IPS DF 4.7 (cell line): Measurements from ENCODE around the gene HEPHL1.
"Not testable (repeated sequence)": the region's sequence is repeated elsewhere in the genome, so short reads cannot be mapped to it uniquely, and the experiment has no call there.

ENCODE experiments used
- DNase-seq: peaks from one replicate; pipeline ENCODE4 v3.0.0-alpha.2; 2013; ENCODE audit warnings: low spot score; ENCODE audit errors: extremely low read depth

The HEPHL1 gene

DNA sequence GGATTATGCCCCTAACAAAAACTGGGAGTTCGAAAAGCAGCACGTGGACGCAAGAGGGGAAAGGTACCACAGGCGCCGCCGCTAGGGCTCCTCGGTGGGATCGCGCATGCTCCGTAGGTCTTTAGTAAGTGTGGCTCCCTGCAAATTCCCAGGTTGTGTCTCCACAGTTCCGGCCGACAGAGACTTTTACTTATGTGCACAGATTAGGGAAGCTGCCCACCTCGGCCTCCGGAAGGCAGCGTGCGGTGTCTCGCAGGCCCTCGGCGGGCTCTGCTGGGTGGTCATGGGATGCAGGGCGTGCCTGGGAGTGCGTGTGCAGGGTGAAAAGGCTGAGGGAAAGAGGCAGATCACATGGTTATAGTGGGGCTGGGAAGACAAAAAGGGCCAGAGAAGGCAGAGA, 67.8 kb downstream of the HEPHL1 start:
- DNase-seq, result no peak

DNA sequence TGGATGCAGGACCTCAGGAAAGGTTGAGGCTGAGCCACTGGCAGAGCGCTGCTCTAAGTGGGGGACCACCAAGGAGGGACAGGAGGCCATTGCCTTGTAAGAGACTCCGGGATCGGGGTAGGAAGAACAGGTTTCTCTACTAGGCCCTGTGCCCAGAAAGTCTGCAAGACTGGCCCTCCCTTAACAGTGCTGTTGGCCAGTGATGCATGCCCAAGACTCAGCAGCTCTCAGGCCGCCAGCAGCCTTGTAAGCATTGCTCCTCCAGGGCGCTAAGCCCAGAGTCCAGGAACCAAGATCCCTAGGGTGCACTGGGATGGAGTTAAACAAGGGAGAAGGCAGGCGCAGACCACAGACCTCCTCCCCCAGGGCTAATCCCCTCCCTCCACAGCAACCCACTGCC, 68.2 kb downstream of the HEPHL1 start:
- DNase-seq, result no peak

DNA sequence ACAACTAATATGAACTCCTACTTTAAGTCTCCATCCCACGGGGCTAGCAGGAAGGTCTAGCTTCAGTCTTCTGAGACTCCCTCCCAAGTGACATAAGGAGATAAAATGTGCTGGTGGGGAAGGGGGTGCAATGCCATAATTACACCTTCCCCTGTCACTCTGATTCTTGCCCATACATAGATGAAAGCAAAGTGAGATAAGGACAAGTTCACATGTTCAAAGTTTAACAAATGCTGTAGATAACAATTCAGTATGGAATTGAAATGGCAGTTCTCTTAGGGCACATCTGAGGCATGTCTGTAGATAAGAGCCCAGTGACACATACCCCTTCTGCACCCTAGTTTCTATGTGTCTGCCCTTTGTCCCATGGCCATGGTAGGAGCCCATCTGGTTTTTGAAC, 69.2 kb downstream of the HEPHL1 start:
- no peak for DNase-seq

DNA sequence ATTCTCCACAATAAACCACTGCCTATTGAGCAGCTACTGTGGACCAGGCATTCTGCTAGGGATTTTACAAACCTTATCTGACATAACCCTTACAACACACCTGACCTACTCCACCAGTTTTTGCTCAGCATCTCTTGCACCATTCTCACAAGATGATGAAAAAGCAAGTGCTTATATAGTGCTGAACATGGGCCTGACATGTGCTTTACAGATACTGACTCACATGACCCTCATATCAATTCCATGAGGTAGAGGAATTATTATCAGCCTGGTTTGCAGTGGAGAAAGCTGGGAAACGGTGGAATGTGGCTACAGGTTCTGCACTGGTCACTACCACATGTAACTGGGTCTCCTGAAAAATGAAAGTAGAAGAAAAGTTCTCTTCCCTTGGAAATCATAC, 69.9 kb downstream of the HEPHL1 start:
- no peak for DNase-seq

DNA sequence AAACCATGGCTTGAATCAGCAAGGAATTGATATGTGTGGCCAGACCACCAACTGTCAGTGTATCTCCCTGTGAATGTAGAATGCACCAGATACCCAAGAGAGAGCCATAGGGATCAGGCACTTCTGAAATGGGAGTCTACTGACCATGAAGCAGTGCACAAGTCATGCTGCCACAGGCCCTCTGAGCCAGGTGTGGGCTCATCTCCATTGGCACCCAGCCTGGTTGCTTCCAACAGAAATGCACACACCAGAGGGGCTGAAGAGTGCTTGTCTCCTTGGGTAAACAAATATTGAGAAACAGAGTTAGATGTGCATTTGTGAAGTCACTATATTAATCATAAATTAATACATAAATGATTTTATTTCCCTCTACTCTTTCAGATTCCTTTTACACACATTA, 79.1 kb downstream of the HEPHL1 start:
- DNase-seq, result no peak

DNA sequence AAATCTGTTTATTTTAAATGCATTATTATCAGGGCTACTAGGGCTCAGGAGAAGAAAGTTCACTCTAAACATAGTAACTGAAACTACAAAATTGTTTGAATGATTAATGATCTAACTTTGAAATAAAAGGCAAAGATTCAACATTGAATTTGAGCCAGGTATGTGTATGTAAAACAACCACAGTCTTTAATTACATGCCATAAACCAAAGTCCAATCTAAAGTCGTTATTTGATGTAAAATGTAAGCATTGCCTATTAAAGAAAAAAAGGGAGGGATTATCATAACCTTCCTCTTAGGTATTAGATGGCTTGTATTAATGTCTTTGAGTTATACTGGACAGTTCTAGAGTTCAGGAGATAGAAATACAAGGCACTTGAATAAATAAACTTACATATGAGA, 82.3 kb downstream of the HEPHL1 start:
- no peak for DNase-seq

DNA sequence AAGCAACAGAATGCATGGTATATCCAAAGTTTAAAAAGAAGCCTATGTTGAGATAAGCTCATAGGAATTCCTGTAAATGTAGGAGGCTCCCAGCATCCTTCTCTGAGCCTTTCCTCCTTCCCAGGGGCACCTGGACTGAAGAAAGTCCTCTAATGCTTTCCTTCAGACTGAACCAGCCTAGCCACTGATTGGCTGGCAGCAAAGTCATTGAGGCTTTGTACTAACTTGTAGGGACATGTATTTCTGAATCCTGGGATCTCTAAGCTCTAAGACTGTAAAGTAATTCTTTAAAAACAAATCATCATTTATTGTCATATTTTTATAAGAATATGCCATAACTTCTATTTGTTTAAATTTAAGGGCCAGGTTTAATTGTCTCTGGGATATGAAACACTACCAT, 83.6 kb downstream of the HEPHL1 start:
- DNase-seq, result no peak

DNA sequence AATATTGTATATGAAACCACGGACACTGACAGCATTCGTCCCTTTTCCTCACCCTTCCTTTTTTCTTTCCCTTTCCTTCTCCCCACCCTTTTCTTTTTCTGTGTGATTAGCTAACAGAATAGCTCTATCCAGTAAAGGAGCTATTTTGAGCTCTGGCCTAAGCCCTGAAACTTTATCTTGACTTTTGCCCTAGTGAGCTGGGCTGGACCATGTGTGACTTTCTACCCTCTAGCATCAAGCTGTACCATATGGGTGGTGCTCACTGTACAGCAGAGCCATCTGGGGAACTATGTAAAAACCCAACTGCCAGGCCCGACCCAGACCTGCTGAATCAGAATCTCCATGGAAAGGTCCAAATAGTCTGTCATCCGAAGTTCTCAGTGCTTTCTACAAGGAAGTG, 85.6 kb downstream of the HEPHL1 start:
- DNase-seq, result no peak

DNA sequence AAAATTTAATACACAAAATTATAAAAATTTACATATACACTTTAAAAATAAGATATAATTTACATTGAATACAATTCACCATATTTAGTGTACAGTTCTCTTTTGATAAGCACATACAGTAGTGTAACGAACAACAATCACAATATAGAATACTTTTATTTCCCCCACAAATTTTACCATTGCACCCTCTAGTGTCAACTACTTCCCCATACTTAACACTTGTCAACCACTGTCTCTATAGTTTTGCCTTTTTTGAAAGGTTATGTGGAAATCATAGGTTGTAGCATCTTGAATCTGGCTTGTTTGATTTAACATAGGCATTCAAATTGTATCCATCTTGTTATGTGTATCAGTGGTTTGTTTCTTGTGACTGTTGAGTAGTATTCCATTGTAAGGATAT, 86.2 kb downstream of the HEPHL1 start:
- DNase-seq, result no peak

DNA sequence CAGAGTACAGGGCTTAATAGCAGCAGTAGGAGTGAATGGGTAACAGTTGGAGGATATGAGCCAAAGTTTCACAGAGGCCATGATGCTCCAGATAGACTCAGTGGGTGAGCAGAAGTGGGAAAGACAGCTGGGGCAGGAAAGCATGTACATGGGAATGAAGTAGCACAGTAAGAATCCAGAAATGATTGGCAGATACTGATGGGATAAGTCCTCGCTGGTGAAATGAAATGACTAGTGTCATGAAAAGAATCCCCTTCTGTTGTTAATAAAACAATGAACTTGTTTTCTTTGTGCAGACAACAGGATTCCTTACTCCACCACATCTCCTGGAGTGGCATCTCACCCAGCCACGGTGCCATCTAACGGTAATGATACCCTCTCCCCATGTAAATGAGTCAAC, 90.1 kb downstream of the HEPHL1 start:
- DNase-seq, result no peak

DNA sequence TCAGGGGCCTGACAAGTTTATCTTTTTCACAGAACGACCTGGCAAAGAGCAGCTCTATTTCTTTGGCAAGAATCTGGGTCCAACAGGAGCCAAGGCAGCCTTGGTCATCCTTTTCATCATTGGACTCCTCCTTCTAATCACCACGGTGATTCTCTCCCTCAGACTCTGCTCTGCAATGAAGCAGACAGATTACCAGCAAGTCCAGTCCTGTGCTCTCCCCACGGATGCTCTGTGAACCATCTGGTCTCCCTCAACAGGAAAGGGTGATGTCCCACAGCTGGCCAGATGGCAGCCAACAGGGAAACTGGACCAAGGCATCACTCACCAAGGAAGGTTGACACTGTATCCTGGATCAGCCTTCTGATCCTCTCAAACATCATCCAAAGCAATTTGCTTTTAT, 90.5 kb downstream of the HEPHL1 start:
- no peak for DNase-seq

DNA sequence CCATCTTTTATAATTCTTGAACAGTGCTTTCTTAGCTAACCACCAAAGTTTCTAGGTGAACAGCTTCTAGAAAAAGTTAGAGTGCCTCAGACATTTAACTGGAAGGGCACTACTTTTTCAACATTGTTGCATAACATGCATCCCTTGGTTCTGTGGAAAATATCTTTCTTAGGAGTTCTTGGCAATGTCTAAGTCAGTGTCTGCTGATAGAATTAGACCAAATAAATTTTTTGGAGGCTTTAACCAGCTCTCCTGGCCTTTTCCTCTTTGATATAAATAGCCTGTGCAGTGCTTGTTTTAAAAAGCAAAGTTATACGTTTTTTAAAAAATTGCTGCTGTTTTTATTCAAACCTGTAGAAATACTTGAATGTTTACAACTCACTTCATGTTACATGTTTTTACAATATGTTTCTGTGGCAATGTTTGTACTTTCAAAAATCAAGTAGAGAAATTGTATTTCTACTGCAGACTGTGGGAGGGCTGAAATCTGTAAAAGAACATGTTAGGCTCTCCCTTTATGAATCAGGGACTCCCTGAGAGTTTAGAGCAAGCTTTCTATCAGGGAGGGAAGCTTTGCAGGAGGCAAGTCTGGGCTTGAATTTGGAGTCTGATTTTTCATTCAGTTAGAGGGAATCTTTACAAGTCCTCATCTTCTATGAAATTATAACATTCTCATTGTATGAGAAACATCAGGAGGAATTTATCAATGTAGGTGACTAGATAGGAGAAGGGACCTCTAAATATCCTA, 91.2 kb downstream of the HEPHL1 start:
- DNase-seq, result no peak

DNA sequence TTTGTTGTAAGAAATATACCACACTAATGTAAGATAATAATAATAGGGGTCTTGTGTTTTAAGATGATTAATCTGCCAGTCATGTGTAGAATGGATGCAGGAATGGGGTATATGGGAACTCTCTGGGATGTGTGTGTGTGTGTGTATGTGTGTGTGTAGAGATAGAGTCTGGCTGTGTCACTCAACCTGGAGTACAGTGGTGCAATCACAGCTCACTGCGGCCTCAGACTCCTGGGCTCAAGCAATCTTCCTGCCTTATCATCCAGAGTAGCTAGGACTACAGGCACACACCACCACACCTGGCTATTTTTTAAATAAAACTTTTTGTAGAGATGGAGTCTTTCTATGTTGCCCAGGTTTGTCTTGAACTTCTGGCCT, 96.0 kb downstream of the HEPHL1 start:
- DNase-seq, result no peak

DNA sequence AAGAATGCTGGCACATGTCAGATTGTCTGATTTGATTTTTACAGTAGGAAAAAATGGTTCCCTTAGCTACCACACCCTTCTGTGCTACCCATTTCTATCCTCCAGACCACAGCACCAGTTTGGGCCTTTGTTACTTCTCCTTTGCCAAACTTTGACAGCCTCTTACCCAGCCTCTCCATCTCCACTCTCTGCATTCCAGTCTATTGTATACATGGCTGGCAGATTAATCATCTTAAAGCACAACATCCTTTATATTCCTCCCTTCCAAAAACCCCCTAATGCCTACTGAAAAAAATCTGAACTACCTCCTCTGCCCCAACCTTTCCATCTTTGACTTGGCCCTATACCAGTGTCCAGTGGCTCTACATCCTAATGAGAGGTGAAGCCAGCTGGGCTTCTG, 96.7 kb downstream of the HEPHL1 start:
- DNase-seq, result no peak

DNA sequence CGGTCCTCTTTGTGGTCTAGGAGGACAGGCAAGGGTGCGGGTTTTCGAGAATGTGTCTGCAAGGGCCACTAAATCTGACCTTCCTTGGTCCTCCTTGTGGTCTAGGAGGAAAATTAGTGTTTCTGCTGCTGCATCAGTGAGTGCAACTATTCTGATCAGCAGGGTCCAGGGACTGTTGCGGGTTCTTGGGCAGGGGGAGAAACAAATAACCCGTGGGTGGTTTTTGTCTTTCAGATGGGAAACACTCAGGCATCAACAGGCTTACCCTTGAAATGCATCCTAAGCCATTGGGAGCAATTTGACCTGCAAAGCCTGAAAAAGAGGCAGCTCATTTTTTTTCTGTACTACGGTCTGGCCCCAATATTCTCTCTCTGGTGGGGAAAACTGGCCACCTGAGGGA, 98.5 kb downstream of the HEPHL1 start:
- not testable (repeated sequence) for DNase-seq

DNA sequence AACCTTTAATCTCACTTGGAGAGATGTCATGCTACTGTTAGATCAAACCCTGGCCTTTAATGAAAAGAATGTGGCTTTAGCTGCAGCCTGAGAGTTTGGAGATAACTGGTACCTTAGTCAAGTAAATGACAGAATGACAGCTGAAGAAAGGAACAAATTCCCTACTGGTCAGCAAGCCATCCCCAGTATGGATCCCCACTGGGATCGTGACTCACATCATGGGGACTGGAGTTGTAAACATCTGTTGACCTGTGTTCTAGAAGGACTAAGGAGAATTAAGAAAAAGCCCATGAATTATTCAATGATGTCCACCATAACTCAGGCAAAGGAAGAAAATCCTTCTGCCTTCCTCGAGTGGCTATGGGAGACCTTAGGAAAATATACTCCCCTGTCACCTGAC, 99.4 kb downstream of the HEPHL1 start:
- not testable (repeated sequence) for DNase-seq

DNA sequence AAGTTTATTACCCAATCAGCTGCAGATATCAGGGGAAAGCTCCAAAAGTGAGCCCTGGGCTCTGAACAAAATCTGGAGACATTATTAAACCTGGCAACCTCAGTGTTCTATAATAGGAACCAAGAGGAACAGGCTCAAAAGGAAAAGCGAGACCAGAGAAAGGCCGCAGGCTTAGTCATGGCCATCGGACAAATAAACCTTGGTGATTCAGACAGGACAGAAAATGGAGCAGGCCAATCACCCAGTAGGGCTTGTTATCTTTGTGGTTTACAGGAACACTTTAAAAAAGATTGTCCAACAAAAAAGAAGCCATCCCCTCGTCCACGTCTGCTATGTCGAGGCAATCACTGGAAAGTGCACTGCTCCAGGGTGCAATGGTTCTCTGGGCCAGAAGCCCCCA, 99.8 kb downstream of the HEPHL1 start:
- DNase-seq, result no peak

DNA sequence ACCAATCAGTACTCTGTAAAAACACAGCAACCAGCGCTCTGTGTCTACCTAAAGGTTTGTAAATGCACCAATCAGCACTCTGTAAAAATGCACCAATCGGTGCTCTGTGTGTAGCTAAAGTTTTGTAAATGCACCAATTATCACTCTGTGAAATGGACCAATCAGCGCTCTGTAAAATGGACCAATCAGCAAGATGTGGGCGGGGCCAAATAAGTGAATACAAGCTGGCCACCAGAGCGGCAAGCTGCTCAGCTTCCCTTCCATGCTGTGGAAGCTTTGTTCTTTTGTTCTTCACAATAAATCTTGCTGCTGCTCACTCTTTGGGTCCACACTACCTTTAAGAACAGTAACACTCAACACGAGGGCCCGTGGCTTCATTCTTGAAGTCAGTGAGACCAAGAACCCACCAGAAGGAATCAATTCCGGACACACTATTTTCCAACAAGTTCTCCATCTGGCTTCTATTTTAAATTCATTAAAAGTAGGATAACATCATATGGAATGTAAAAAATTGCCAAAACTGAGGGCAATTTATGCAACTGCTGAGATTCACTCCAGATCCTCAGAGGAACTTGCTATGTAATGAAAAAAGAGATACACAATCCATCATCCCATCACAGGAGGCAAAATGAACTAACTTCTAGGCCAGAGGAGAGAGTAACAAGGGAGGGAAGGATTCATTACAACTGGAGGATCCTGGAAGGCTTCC, 104.4 kb downstream of the HEPHL1 start:
- DNase-seq, result no peak

DNA sequence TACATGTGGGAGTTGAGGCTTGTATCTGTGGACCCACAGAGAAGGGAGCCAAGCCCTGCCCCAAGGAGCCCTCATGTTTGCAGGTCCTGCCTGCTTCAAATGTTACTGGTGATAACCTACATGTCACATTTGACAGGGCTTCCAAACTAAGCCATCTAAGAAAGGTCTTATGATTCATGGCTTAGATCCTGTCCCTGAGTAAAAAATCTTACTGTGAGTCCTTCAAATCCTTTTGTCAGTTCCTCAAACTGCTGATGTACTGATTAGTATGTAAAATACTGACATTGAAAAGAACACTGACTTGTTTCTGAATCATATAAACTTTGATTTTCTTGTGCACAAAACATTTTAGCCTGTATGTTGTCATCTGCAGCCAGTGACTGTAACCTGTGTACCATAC, 106.5 kb downstream of the HEPHL1 start:
- DNase-seq, result no peak

DNA sequence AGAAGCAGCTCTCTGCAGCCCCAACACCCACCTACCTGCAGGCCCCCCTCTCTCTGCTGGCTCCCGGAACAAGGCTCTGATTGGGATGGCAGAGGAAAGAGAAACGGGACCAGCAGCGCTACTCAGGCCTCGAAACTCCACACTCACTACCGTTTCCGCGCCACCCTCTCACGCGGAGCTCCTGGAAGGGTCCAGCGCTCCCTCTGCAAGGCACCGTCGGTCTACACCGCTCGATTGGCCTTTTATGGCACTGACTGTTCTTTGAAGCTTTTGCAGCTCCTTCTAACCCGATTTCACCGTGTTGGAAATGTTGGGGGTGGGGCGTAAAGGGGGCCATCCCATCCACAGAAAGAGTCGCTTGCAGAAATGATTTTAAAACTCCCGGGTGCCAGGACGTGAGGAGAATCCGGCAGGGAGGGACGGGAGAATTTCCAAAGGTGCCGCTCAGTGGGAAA, 107.2 kb downstream of the HEPHL1 start:
- no peak for DNase-seq

DNA sequence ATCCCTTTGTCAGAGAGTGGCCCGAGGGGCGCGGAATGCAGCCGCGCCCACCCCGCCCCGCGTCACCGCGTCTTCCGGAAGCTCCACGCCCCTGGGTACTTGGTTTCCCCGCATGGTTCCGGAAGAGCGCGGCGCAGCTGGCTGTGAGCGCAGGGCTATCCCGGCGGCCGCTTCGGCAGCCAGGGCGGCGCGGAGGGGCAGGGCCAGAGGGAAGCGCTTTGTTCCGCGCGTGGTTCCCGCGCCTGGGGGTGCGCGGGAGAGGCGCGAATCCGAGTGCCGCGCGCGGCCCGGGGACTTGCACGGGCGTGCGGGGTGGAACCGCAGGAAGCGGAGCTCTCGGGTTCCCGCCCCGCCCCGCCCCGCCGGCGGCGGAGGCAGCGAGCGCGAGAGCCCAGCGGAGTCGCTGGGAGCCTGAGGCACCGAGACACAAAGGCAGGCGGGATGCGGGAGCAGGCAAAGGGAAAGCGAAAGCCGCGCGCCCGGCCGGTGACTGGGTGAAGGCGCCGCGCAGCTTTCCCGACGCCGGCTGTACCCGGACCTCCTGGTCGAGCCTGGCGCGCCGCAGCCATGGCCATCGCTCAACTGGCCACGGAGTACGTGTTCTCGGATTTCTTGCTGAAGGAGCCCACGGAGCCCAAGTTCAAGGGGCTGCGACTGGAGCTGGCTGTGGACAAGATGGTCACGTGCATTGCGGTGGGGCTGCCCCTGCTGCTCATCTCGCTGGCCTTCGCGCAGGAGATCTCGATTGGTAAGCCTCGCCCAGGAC, 107.8 kb downstream of the HEPHL1 start, which contains the start of gene PANX1:
TSS of gene PANX1 (plus strand) at position 96 of the 766 bp plus-strand sequence. CDS start at position 568, 472 bp downstream.
- DNase-seq, result no peak
